GM18873 (cell line): ENCODE data around the gene SLIT1.
"Not testable (repeated sequence)": the region's sequence is repeated elsewhere in the genome, so short reads cannot be mapped to it uniquely, and the experiment has no call there.

ENCODE experiments used
- ATAC-seq: cut with Tn5 transposase; IDR thresholded peaks from one replicate; pipeline ENCODE4 v1.9.1; 2021; ENCODE audit warnings: mild to moderate bottlenecking, moderate library complexity, moderate number of reproducible peaks; ENCODE audit not compliant: unreplicated experiment, low FRiP score

Gene SLIT1

GRCh38 chr10:97050956-97051496, 134.7 kb downstream of the SLIT1 start:
- no peak for ATAC-seq

GRCh38 chr10:97050205-97050745, 135.5 kb downstream of the SLIT1 start:
- no peak for ATAC-seq

GRCh38 chr10:97049670-97050069, 136.1 kb downstream of the SLIT1 start:
- ATAC-seq = no peak

GRCh38 chr10:97048649-97049427, 136.9 kb downstream of the SLIT1 start:
- no peak for ATAC-seq

GRCh38 chr10:97047788-97048187, 138.0 kb downstream of the SLIT1 start:
- ATAC-seq = no peak

GRCh38 chr10:97047083-97047736, 138.5 kb downstream of the SLIT1 start:
- ATAC-seq = no peak

- no peak for ATAC-seq
These were observed 139.2 kb downstream of the SLIT1 start for GRCh38 chr10:97046456-97047082.

- ATAC-seq = no peak
These were observed 142.2 kb downstream of the SLIT1 start for GRCh38 chr10:97043563-97043855.

GRCh38 chr10:97042716-97043562, 142.8 kb downstream of the SLIT1 start:
- ATAC-seq = no peak

- ATAC-seq = no peak
These were observed 143.7 kb downstream of the SLIT1 start for GRCh38 chr10:97042081-97042480.

- no peak for ATAC-seq
These were observed 145.1 kb downstream of the SLIT1 start for GRCh38 chr10:97040706-97041105.

GRCh38 chr10:97040248-97040584, 145.5 kb downstream of the SLIT1 start:
- no peak for ATAC-seq

GRCh38 chr10:97039538-97040247, 146.1 kb downstream of the SLIT1 start:
- ATAC-seq = no peak

GRCh38 chr10:97038688-97039087, 147.1 kb downstream of the SLIT1 start:
- ATAC-seq = no peak

GRCh38 chr10:97037365-97038361, 148.1 kb downstream of the SLIT1 start:
- peak; percentile 52 for ATAC-seq

GRCh38 chr10:97034958-97035769, 150.6 kb downstream of the SLIT1 start:
- no peak for ATAC-seq

GRCh38 chr10:97034301-97034700, 151.5 kb downstream of the SLIT1 start:
- ATAC-seq = no peak

- not testable (repeated sequence) for ATAC-seq
These were observed 151.9 kb downstream of the SLIT1 start for GRCh38 chr10:97033841-97034240.
